ENCODE results near the gene MZB1.
"Not testable (repeated sequence)": the region's sequence is repeated elsewhere in the genome, so short reads cannot be mapped to it uniquely, and the experiment has no call there.

MZB1 gene

DNA sequence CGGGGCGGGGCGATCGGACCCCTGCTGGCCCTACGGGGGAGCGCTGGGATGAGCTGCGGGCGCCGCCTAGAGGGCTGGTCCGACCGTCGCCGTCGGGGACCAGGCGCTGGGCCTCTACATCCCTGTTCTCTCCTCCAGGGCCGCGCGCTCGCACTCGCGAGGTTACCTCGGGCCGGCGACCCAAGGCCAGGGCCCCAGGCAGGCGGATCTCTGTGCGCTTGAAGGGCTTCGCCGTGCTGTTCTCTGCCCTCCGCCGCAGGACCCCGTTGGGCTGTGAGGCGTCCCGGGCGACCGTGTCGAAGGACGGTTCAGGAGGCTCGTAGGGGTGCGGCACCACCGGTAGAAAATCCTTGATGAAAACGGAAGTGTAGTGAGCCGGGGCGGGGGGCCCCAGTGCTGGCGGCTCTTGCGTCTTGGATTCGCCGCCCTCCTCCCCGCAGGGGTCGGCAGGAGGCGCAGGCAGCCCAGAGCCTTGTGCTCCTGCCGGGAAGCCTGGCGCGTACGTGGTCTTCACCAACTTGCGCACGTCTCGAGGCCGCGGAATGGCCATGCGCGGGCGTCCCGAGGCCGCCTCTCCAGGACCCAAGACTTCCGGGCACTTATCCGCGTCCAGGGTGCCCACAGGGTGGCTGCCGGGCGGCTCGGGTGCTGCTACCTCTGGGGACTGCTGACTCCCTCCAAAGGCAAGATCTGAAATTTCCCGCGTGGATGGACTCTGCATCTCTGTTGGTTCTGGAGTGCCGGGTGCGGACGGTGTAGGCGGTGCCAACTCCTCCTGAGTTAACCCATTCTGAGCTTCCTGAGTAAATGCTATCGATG lies 3.2 kb upstream of the MZB1 start:
- peak overlapping the region; percentile 52 for H3K4me3 ChIP-seq (replicated peaks; ENCODE audit: low read depth, low read length)
- TF ChIP-seq, protein P1, sequence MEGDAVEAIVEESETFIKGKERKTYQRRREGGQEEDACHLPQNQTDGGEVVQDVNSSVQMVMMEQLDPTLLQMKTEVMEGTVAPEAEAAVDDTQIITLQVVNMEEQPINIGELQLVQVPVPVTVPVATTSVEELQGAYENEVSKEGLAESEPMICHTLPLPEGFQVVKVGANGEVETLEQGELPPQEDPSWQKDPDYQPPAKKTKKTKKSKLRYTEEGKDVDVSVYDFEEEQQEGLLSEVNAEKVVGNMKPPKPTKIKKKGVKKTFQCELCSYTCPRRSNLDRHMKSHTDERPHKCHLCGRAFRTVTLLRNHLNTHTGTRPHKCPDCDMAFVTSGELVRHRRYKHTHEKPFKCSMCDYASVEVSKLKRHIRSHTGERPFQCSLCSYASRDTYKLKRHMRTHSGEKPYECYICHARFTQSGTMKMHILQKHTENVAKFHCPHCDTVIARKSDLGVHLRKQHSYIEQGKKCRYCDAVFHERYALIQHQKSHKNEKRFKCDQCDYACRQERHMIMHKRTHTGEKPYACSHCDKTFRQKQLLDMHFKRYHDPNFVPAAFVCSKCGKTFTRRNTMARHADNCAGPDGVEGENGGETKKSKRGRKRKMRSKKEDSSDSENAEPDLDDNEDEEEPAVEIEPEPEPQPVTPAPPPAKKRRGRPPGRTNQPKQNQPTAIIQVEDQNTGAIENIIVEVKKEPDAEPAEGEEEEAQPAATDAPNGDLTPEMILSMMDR (IDR thresholded peaks at IDR 0.05; ENCODE audit: low read depth, low read length, missing control alignments): peak; percentile 65
- no peak for DNase-seq (ENCODE audit: extremely low read depth, low read depth)

DNA sequence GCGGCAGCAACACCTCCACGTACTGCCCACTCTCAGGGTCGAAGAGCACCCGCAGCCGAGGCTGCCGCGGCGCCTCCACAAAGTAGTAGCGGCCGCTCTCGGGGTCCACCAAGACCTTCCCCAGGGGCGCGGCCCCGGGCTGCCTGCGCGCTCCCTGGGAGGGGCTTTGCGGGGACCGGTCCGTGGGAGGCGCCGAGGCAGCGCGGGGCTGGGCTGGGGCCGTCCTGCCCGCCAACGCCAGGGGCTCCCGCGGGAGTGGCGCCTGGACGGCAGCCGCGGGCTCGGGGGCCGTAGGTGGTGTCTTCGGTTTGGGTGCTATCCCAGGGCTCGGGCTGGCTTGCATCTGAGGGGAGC lies 2.6 kb upstream of the MZB1 start:
- DNase-seq (ENCODE audit: extremely low read depth, low read depth): no peak
- H3K4me3 ChIP-seq (replicated peaks; ENCODE audit: low read depth, low read length): peak overlapping the region; percentile 52

DNA sequence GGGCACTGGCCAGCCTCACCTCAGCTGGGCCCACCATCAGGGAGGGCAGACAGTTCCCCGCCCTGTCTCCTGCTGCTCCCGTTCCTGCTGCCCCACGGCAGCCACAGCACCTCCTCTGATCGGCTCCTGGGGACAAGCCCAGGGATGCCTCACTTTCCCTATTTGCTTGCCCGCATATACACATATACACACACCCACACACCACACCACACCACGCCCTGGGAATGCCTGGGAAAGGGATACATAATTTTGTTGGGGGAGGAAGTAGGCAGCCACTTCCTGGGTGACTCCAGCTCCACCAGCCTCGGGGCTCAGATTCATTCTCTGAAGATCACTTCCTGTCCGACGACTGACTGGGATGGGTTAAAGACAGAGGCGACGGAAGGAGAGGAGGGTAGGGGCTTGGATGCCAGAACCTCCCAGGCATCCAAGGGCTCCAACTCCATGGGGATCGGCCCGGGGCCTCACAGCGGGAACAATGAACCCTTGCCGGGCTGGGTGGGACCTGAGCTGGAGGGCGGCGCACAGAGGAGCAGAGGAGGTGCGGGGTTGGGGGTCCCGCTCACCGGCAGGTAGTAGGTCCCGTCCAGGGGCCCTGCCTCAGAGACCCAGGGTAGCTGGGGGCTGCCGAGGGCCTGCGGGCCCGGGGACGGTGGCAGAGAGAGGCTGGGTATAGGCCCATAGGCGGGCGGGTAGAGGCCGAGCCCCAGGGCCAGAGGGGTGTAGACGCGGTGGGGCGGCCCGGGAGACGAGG lies 2.0 kb upstream of the MZB1 start:
- TF ChIP-seq, protein P1 (IDR thresholded peaks at IDR 0.05; ENCODE audit: low read depth, low read length, missing control alignments): no peak
- DNase-seq (ENCODE audit: extremely low read depth, low read depth): no peak
- H3K4me3 ChIP-seq (replicated peaks; ENCODE audit: low read depth, low read length): peak overlapping the region; percentile 52

More for the DNA sequence above, 2.6 kb upstream of the MZB1 start:
- TF ChIP-seq, protein P1 (IDR thresholded peaks at IDR 0.05; ENCODE audit: low read depth, low read length, missing control alignments): no peak

GRCh38 chr5:139390639-139391569 lies 1.2 kb upstream of the MZB1 start:
- no peak for DNase-seq (ENCODE audit: extremely low read depth, low read depth)
- no peak overlapping the region for H3K4me3 ChIP-seq (replicated peaks; ENCODE audit: low read depth, low read length)
- TF ChIP-seq, protein P1 (IDR thresholded peaks at IDR 0.05; ENCODE audit: low read depth, low read length, missing control alignments): no peak

GRCh38 chr5:139388198-139388821 lies 1.4 kb downstream of the MZB1 start:
- DNase-seq (ENCODE audit: extremely low read depth, low read depth): no peak
- no peak overlapping the region for H3K4me3 ChIP-seq (replicated peaks; ENCODE audit: low read depth, low read length)
- TF ChIP-seq, protein P1 (IDR thresholded peaks at IDR 0.05; ENCODE audit: low read depth, low read length, missing control alignments): no peak

DNA sequence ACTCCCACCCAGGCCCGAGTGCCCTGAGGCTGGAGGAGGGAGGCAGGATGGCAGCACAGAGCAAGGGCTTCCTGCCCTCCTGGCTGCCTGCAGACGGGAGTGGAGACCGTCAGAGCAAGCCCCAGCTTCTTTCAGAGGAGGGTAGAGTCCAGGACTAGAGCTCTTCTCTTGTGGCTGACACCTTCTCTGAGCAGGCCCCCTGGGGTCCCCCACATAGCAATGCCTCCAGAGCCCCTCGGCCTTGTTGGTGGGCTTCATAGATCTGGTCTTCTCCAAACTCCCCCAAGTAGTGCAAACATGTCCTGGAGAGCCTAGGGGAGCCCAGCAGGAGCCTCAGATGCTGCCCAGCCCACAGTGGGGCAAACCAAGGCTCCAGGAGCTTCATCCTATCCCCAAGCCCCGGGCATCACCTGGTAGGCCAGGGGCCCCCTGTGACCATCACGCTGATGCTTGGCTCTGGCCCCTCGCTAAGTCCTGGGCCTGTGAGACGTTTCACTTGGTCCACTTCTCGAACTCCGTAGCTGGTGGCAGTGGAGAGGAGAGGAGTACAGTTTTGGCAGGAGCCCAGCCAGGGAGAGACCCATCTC lies 2.0 kb downstream of the MZB1 start:
- H3K4me3 ChIP-seq (replicated peaks; ENCODE audit: low read depth, low read length): no peak overlapping the region
- TF ChIP-seq, protein P1 (IDR thresholded peaks at IDR 0.05; ENCODE audit: low read depth, low read length, missing control alignments): no peak
- no peak for DNase-seq (ENCODE audit: extremely low read depth, low read depth)

DNA sequence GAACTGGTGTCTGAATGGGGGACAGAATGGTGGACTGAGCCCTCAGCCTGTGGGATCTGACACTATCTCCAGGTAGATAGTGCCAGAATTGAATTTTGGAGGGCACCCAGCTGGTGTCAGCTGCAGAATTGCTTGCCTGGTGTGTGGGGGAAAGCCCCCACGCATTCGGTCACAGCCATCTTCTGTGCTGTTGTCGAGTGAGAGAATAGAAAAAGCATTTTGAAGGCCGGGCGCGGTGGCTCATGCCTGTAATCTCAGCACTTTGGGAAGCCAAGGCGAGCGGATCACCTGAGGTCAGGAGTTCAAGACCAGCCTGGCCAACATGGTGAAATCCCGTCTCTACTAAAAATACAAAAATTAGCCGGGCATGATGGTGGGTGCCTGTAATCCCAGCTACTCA lies 2.8 kb downstream of the MZB1 start:
- H3K4me3 ChIP-seq (replicated peaks; ENCODE audit: low read depth, low read length); DNase-seq (ENCODE audit: extremely low read depth, low read depth): not testable (repeated sequence)
